ENCODE data around the gene RASSF3.

RASSF3 gene

GRCh38 chr12:64695550-64695949 lies 85.3 kb downstream of the RASSF3 start:
- no peak for DNase-seq

GRCh38 chr12:64696080-64696741 lies 85.9 kb downstream of the RASSF3 start:
- no peak for DNase-seq

GRCh38 chr12:64699504-64700115 lies 89.3 kb downstream of the RASSF3 start:
- DNase-seq, result no peak

GRCh38 chr12:64700532-64700931 lies 90.2 kb downstream of the RASSF3 start:
- no peak for DNase-seq

- DNase-seq, result no peak
Measured at GRCh38 chr12:64701283-64701682, 91.0 kb downstream of the RASSF3 start.

GRCh38 chr12:64706306-64706705 lies 96.0 kb downstream of the RASSF3 start:
- no peak for DNase-seq

GRCh38 chr12:64706857-64707256 lies 96.6 kb downstream of the RASSF3 start:
- no peak for DNase-seq

- DNase-seq, result no peak
Measured at GRCh38 chr12:64707362-64707761, 97.1 kb downstream of the RASSF3 start.

GRCh38 chr12:64707926-64708325 lies 97.6 kb downstream of the RASSF3 start:
- DNase-seq, result no peak

- no peak for DNase-seq
Measured at GRCh38 chr12:64709429-64709828, 99.1 kb downstream of the RASSF3 start.

- DNase-seq, result no peak
Measured at GRCh38 chr12:64713376-64713775, 103.1 kb downstream of the RASSF3 start.

- DNase-seq, result peak; percentile 48
Measured at GRCh38 chr12:64714551-64714968, 104.3 kb downstream of the RASSF3 start.

GRCh38 chr12:64716371-64716770 lies 106.1 kb downstream of the RASSF3 start:
- DNase-seq, result no peak

GRCh38 chr12:64716839-64717455 lies 106.7 kb downstream of the RASSF3 start:
- no peak for DNase-seq

GRCh38 chr12:64718649-64719048 lies 108.4 kb downstream of the RASSF3 start:
- no peak for DNase-seq

- no peak for DNase-seq
Measured at GRCh38 chr12:64720884-64721283, 110.6 kb downstream of the RASSF3 start.

GRCh38 chr12:64722835-64723234 lies 112.5 kb downstream of the RASSF3 start:
- no peak for DNase-seq

- DNase-seq, result no peak
Measured at GRCh38 chr12:64723630-64724029, 113.3 kb downstream of the RASSF3 start.

- no peak for DNase-seq
Measured at GRCh38 chr12:64724201-64724745, 114.0 kb downstream of the RASSF3 start.

GRCh38 chr12:64729909-64730587 lies 119.8 kb downstream of the RASSF3 start:
- peak; percentile 46 for DNase-seq

GRCh38 chr12:64730588-64730969 lies 120.3 kb downstream of the RASSF3 start:
- DNase-seq, result no peak

GRCh38 chr12:64731683-64732082 lies 121.4 kb downstream of the RASSF3 start:
- no peak for DNase-seq

- DNase-seq, result no peak
Measured at GRCh38 chr12:64733857-64734256, 123.6 kb downstream of the RASSF3 start.

- no peak for DNase-seq
Measured at GRCh38 chr12:64735442-64735841, 125.1 kb downstream of the RASSF3 start.

All from CD4-positive, alpha-beta T cell treated with Interleukin-10 for 1 hour (primary cell).